SKM-1 (cell line): ENCODE measurements around the gene PDE1A.
"Not testable (repeated sequence)": the region's sequence is repeated elsewhere in the genome, so short reads cannot be mapped to it uniquely, and the experiment has no call there.

Experiments used
- DNase-seq: peaks from one replicate; lab custom pipeline; 2025; ENCODE audit not compliant: unreplicated experiment; lab: John Stamatoyannopoulos, UW

Gene PDE1A

GRCh38 chr2:182281276-182281675 lies 145.6 kb downstream of the PDE1A start:
- DNase-seq, result no peak

- DNase-seq, result no peak
Measured at GRCh38 chr2:182280118-182280517, 146.7 kb downstream of the PDE1A start.

DNA sequence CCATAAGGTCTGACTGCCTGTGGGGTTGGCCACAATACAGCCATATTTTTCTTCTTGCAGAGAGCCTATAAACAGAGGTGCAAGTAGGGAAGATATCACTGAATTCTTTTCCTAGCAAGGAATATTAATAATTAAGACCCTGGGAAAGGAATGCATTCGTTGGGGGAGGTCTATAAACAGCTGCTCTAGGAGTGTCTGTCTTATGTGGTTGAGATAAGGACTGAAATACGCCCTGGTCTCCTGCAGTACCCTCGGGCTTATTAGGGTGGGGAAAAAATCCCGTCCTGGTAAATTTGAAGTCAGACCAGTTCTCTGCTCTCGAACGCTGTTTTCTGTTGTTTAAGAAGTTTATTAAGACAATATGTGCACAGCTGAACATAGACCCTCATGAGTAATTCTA lies 150.2 kb downstream of the PDE1A start:
- DNase-seq, result not testable (repeated sequence)

DNA sequence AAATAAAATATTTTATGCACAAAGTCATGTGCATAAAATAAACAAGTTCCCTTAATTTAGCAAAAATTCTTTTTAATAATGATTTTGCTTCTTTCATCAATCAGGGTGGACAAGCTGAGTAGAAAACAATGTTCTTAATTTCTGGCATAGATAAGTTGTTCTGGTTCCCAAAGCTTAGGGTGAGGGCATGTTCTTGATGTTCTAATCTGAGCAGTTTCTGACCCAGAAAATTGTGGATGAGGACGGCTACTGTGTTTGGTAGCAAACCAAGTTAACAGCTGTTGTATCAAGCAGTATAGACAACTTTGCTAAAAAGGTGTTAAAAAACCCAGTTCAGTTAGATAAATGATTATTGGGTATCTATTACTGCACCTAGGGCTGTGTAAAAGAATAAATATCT lies 158.9 kb downstream of the PDE1A start:
- no peak for DNase-seq

- DNase-seq, result no peak
Measured at GRCh38 chr2:182266909-182267308, 159.9 kb downstream of the PDE1A start.

DNA sequence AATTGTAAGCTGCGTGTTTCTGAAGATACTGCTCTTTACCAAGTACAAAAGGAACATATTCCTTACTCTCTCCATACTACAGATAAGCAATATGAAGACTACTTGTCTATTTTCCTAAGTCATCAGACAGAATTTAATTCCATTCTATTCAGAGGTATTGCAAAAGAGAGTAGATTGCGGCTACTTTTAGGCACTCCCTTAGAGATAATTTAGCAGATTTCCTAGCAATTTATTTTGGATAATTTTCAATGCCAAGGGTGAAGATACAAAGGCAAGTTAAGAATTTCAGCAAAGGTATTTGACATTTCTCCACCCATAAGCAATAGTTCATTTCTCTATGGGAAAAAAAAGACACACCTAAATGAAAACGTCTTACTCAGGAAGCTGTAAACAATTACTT lies 161.1 kb downstream of the PDE1A start:
- DNase-seq, result no peak

DNA sequence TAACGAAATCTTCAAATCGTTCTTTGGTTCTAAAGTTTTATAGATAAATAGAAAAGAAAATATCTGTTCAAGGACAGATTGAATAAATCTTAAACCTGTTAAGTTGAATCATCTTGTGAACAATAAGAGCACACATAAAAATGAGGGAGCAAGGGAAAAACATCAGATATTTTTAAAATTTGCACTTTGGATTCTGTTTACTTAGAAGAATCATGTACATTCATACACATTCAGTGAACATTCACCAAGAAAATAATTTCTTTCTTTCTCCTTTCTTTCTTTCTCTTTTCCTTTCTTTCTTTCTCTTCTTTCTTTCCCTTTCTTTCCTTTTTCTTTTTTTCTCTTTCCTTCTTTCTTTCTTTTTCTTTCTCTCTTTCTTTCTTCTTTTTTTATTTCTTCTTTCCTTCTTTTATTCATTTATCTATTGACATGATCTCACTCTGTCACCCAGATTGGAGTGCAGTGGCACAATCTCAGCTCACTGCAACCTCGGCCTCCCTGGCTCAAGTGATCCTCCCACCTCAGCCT lies 164.9 kb downstream of the PDE1A start:
- no peak for DNase-seq

DNA sequence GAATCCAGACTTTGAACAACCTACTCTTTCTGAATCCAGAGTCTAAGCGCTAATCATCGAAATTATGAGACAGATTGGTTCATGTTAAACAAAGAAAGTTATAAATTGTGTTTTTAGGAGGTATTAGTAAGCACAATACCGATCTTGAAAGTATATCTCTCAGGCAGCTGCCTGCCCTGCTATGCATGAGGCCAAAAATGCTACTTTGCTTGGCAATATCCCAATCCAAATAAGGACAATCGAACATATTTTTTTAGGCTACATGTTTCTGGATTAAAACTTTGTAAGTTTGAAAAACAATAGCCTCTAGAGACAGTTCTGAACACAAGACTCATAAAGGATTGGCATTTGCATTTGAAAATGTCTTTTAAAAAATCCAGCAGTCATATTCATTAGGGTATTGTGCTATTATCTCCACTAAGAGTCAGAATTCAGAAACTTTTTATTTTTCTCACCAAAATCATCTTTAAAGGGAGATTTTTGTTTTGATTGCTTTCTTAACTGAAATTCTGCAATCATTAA lies 167.1 kb downstream of the PDE1A start:
- DNase-seq, result no peak

DNA sequence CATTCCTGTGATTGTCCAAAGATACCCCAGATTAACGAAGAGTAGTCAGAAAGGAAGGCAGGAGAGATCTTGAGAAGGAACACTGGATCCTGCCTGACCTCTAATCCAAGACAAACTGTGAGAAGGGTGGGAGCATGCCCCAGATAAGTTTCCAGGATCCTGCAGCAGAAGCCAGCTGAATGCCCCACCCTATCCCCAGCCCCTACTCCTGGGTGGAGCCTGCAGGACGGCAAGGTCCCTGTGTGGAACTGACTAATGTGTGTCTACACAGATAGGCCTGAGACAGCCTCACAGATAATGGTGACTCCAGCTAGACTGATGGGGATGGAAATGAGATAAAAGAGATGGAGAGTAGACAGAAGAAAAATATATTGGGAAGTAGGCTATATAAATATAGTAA lies 174.3 kb downstream of the PDE1A start:
- no peak for DNase-seq

- no peak for DNase-seq
Measured at GRCh38 chr2:182248898-182249297, 177.9 kb downstream of the PDE1A start.

GRCh38 chr2:182248362-182248761 lies 178.5 kb downstream of the PDE1A start:
- DNase-seq, result no peak

DNA sequence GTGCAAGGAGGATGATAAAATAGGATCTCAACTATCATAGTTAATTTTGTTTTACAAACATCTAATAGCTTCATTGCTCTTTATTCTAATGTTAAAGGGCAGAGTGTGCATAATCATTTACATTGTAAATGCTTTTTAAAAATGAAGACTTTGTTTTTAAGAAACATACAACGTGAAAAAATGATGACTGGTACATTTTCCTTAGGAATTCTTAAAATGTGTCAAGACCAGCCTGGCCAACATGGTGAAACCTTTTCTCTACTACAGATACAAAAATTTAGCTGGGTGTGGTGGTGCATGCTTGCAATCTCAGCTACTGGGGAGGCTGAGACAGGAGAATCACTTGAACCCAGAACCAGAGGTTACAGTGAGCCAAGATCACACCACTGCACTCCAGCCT lies 179.0 kb downstream of the PDE1A start:
- DNase-seq, result no peak

DNA sequence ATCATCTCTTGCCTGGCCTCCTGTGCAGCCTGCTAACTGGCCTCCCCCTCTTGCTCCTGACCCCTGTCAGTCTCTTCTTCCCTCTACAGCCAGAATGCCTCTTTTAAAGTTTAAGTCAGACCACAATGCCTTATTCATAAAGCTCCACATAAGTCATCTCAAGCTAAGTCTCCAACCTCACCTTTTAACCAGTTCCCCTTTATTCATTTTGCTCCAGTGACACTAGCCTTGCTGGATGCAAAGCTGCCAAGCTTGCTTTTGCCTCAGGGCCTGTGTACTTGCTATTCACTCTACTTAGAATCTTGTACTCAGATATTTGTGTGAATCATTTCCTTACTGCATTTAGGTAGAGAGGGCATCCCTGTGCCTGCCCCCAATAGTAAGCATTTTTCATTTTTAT lies 180.9 kb downstream of the PDE1A start:
- no peak for DNase-seq

DNA sequence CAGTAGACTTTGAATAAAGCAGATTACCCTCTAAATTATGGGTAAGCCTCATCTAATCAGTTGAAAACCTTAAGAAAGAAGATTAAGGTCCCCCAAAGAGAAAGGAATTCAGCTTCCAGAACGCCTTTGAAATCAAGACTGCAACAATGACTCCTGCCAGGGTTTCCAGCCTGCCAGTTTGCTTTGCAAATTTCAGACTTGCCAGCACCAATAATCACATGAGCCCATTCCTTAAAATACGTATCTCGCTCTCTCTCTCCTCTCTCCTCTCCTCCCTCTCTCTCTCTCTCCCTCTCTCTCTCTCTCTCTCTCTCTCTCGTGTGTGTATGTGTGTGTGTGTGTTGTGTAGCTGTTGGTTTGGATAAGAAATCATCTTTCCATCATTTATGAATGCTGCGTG lies 184.2 kb downstream of the PDE1A start:
- no peak for DNase-seq

DNA sequence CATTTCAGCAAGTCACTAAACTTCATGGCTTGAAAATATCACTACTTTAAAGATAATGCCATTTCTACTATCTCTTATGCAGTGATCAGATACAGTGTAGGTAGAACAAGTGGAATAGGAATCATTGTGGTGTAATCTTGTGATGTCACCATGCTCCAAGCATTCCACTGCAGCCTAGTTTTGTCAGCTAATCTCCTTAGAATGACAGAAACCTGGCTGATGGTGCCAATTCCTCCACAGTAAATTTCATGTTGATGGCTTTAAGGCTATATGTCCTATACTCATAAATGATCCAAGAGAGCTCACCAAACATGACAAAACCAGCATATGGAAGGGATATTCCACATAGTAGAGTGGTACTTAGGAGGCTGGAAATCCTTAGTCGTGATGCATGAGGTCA lies 184.9 kb downstream of the PDE1A start:
- no peak for DNase-seq

GRCh38 chr2:182240862-182241371 lies 185.9 kb downstream of the PDE1A start:
- no peak for DNase-seq

DNA sequence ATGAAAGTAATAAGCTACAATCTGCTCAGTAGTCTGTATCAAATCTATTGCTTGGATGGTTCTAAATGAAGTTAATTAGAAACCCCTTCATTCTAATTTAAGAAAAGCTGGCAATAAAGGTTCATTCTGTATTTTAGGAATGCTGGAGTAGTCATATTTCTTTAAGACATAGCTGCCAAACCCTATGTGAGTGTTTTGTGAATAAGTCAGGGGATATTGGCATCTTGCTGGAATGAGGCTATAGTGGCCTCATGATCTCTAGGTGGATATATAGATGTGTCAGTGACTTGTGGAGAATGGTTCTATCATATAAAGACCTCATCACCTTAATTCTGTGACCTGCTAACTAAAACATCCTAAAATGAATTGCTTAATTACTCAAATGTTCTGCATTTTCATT lies 196.3 kb downstream of the PDE1A start:
- no peak for DNase-seq

DNA sequence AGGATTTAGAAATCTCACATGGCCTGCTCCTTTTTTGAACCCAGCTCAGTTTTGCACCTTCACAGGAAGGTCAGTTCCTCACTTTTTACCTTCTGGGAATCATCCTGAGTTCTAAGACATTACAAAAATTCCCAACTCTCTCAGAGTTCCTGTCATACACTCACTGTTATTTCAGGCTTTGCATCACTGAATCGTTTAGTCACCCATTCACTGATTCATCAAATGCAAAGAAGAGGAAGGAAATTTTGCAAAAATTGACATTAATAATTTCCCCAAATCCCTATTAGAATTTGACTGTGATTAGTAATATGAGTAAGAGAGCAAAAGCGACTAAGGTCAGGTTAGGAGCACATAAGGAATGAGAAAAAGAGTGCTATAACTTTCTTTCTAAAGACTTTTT lies 197.5 kb downstream of the PDE1A start:
- DNase-seq, result no peak

- DNase-seq, result no peak
Measured at GRCh38 chr2:182228741-182229140, 198.1 kb downstream of the PDE1A start.

DNA sequence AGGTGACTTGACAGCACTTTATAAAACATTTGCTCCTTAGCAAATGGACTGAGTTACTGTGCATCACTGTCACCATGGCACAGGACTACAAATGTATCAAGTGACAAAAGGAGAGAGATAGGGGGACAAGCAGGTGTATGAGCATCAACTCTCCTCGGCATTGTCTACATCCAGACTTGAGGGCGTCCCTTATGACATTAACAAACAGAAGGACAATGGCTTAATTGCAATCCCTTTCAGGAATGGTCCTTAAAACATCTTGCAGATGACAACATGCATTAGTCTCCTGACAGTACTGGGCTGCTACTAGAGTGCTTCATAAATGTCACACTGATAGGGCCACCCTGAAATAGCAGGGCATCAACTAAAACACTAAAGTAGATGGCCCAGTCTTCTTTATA lies 198.8 kb downstream of the PDE1A start:
- no peak for DNase-seq

DNA sequence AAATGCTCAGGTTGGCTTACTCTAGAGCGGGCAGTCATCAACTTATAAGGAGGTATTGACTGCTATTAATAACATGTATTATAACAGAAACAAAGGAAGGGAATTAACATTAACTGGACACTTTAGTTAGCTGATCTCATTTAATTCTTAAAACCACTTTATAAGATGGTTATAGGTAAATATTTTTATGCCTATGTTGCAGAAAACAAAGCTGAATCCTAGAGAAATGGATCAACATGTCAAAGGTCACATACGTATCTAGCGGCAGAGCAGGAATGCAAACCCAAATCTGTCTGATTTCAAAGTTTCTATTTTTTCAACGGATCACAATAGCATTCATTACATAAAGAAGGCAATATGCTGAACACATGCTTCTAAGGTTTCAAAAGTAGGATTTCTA lies 200.0 kb downstream of the PDE1A start:
- DNase-seq, result no peak

DNA sequence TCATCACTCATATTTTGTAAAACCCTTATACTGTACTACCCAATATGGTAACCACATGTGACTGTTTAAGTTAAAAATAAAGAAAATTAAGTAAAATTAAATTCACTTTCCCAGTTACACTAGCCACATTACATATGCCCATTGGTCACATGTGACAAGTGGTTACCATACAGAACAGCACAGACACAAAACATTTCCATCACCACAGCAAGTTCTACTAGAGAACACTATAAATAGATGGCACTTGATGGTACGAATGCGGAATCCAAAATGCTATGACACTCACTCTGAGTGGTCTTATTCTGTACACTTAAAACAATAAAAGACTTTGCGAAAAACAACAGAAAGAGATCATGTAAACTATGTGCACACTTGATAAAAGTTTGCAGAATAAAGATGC lies 202.2 kb downstream of the PDE1A start:
- DNase-seq, result no peak

- DNase-seq, result no peak
Measured at GRCh38 chr2:182220998-182221397, 205.8 kb downstream of the PDE1A start.
